H9 (cell line): ENCODE results near the gene HOXD8. TPM values are rescaled to one million over a fixed set of nuclear protein-coding genes. Genes with fewer than 3 reads are reported as not detected.

ENCODE experiments used
- DNase-seq: peaks from one replicate; pipeline ENCODE4 v3.0.0-alpha.2; 2017
- H2AFZ ChIP-seq: one replicate; pipeline ENCODE4 v1.6.1; 2013; ENCODE audit warnings: mild to moderate bottlenecking, low read length, control low read depth, moderate library complexity
- H2AK5ac ChIP-seq: 2 replicates; pipeline ENCODE4 v1.6.1; 2013; ENCODE audit warnings: low read length, control low read depth, mixed read lengths; ENCODE audit not compliant: insufficient read length
- H2BK120ac ChIP-seq: one replicate; pipeline ENCODE4 v1.6.1; 2013; ENCODE audit warnings: low read depth, mild to moderate bottlenecking, low read length, control low read depth, inconsistent platforms; ENCODE audit not compliant: poor library complexity, severe bottlenecking
- H2BK12ac ChIP-seq: 2 replicates; pipeline ENCODE4 v1.6.1; 2013; ENCODE audit warnings: low read length, control low read depth, mixed read lengths, low read depth; ENCODE audit not compliant: insufficient read length
- H2BK15ac ChIP-seq: 2 replicates; pipeline ENCODE4 v1.6.1; 2013; ENCODE audit warnings: low read depth, low read length, control low read depth
- H2BK20ac ChIP-seq: one replicate; pipeline ENCODE4 v1.6.1; 2013; ENCODE audit warnings: low read depth, mild to moderate bottlenecking, low read length, control low read depth, inconsistent platforms; ENCODE audit not compliant: poor library complexity, severe bottlenecking
- H2BK5ac ChIP-seq: 2 replicates; pipeline ENCODE4 v1.6.1; 2013; ENCODE audit warnings: low read length, control low read depth, mixed read lengths; ENCODE audit not compliant: insufficient read length
- H3K14ac ChIP-seq: 2 replicates; pipeline ENCODE4 v1.6.1; 2013; ENCODE audit warnings: low read length, control low read depth; ENCODE audit not compliant: insufficient read depth
- H3K18ac ChIP-seq: 2 replicates; pipeline ENCODE4 v1.6.1; 2013; ENCODE audit warnings: low read depth, mild to moderate bottlenecking, mixed read lengths, low read length, control low read depth; ENCODE audit not compliant: insufficient read length
- H3K23ac ChIP-seq: 2 replicates; pipeline ENCODE4 v1.6.1; 2013; ENCODE audit warnings: low read length, control low read depth, mixed read lengths, low read depth; ENCODE audit not compliant: insufficient read length
- H3K23me2 ChIP-seq: 2 replicates; pipeline ENCODE4 v1.6.1; 2013; ENCODE audit warnings: low read depth, mild to moderate bottlenecking, mixed read lengths, low read length, control low read depth; ENCODE audit not compliant: insufficient read length, poor library complexity, severe bottlenecking
- H3K27ac ChIP-seq: 2 replicates; pipeline ENCODE4 v1.5.1; 2013; ENCODE audit warnings: low read length, control low read depth, mixed read lengths, low read depth; ENCODE audit not compliant: insufficient read length
- H3K27me3 ChIP-seq: 2 replicates; pipeline ENCODE4 v1.6.1; 2013; ENCODE audit warnings: low read length, control low read depth, inconsistent platforms; ENCODE audit not compliant: insufficient read depth
- H3K4ac ChIP-seq: 2 replicates; pipeline ENCODE4 v1.6.1; 2013; ENCODE audit warnings: low read depth, mild to moderate bottlenecking, control low read depth, inconsistent platforms, low read length, moderate library complexity
- H3K4me1 ChIP-seq: 2 replicates; pipeline ENCODE4 v1.6.1; 2013; ENCODE audit warnings: low read length, control low read depth, inconsistent platforms; ENCODE audit not compliant: insufficient read depth
- H3K4me2 ChIP-seq: 2 replicates; pipeline ENCODE4 v1.6.1; 2013; ENCODE audit warnings: low read length, control low read depth, mixed read lengths; ENCODE audit not compliant: insufficient read length, insufficient read depth
- H3K56ac ChIP-seq: 2 replicates; pipeline ENCODE4 v1.6.1; 2013; ENCODE audit warnings: low read depth, mild to moderate bottlenecking, mixed read lengths, low read length, control low read depth; ENCODE audit not compliant: insufficient read length
- H3K79me1 ChIP-seq: 2 replicates; pipeline ENCODE4 v1.6.1; 2013; ENCODE audit warnings: low read depth, mild to moderate bottlenecking, moderate library complexity, low read length, control low read depth, inconsistent platforms; ENCODE audit not compliant: insufficient read depth, poor library complexity, severe bottlenecking
- H3K79me2 ChIP-seq: 2 replicates; pipeline ENCODE4 v1.6.1; 2013; ENCODE audit warnings: low read length, control low read depth, inconsistent platforms; ENCODE audit not compliant: insufficient read depth
- H3K9ac ChIP-seq: 2 replicates; pipeline ENCODE4 v1.6.1; 2013; ENCODE audit warnings: low read length, control low read depth, mixed read lengths; ENCODE audit not compliant: insufficient read length; ENCODE audit errors: extremely low read depth
- H3K9me3 ChIP-seq: one replicate; pipeline ENCODE4 v1.6.1; 2013; ENCODE audit warnings: low read depth, low read length, inconsistent platforms; ENCODE audit not compliant: control insufficient read depth
- H3T11ph ChIP-seq: one replicate; pipeline ENCODE4 v1.6.1; 2013; ENCODE audit warnings: mild to moderate bottlenecking, low read length, control low read depth, inconsistent platforms
- H4K20me1 ChIP-seq: one replicate; pipeline ENCODE4 v1.6.1; 2013; ENCODE audit not compliant: control insufficient read depth, insufficient read length, insufficient read depth
- H4K5ac ChIP-seq: 2 replicates; pipeline ENCODE4 v1.6.1; 2013; ENCODE audit warnings: low read depth, mild to moderate bottlenecking, mixed read lengths, low read length, control low read depth; ENCODE audit not compliant: insufficient read length
- H4K8ac ChIP-seq: replicated peaks from 2 replicates; pipeline ENCODE4 v1.6.1; 2013; ENCODE audit warnings: low read length, control low read depth, mixed read lengths, low read depth; ENCODE audit not compliant: insufficient read length
- H4K91ac ChIP-seq: 2 replicates; pipeline ENCODE4 v1.6.1; 2013; ENCODE audit warnings: low read depth, mild to moderate bottlenecking, moderate library complexity, mixed read lengths, low read length, control low read depth; ENCODE audit not compliant: insufficient read length
- H3K27ac Mint-ChIP-seq, 3 experiments: 2 replicates in 2 of 3; 3 replicates in 1 of 3; pipeline ENCODE4 v1.8.0; 2020 to 2021; ENCODE audit warnings: mixed read lengths in 3 of 3, mild to moderate bottlenecking in 1 of 3, moderate library complexity in 1 of 3
- H3K27me3 Mint-ChIP-seq: 2 replicates; pipeline ENCODE4 v1.8.0; 2021; ENCODE audit warnings: low read depth, mild to moderate bottlenecking, moderate library complexity, mixed read lengths
- H3K36me3 Mint-ChIP-seq, 3 experiments: 2 replicates in 2 of 3; 3 replicates in 1 of 3; pipeline ENCODE4 v1.8.0; 2020 to 2021; ENCODE audit warnings: low read depth in 3 of 3, mixed read lengths in 3 of 3; ENCODE audit not compliant: insufficient read depth in 1 of 3
- H3K4me1 Mint-ChIP-seq, 2 experiments: 2 replicates each; pipeline ENCODE4 v1.8.0; 2020; ENCODE audit warnings: mixed read lengths in 2 of 2
- H3K4me3 Mint-ChIP-seq, 2 experiments: 2 replicates in 1 of 2; 3 replicates in 1 of 2; pipeline ENCODE4 v1.8.0; 2020 to 2021; ENCODE audit warnings: mild to moderate bottlenecking in 2 of 2, mixed read lengths in 2 of 2, moderate library complexity in 1 of 2
- H3K9me3 Mint-ChIP-seq, 2 experiments: 2 replicates in 1 of 2; 3 replicates in 1 of 2; pipeline ENCODE4 v1.8.0; 2020; ENCODE audit warnings: mild to moderate bottlenecking in 2 of 2, mixed read lengths in 2 of 2, moderate library complexity in 1 of 2
- WGBS: extraction: QIAGEN DNeasy Blood & Tissue Kit; methylation state at CpG from one replicate; pipeline ENCODE4 v1.1.7; 2013; ENCODE audit warnings: missing lambda C conversion rate, low lambda C conversion rate, mixed read lengths; ENCODE audit not compliant: insufficient read length; ENCODE audit errors: extremely low coverage; 5-methylcytosine and 5-hydroxymethylcytosine counted together
- total RNA-seq: library from RNA; stranded (reverse); gene quantifications from 2 replicates; pipeline ENCODE4 v1.2.1, GENCODE V29; 2021
- TF ChIP-seq, protein P1 (sequence below): fragments of 200-600 bp; sonication (generic); conservative IDR thresholded peaks from 3 replicates; pipeline ENCODE4 v1.8.0; 2021; ENCODE audit warnings: antibody characterized with exemption, mild to moderate bottlenecking

The HOXD8 gene
- total RNA-seq, 1 experiment from 2014 or later: not detected

GRCh38 chr2:176093145-176093897, 36.2 kb upstream of the HOXD8 start:
- WGBS: no CpG with 5 or more reads among the region's 53 CpGs
- Histone ChIP-seq H3K23me2 (peaks cover 1% of the 10 kb centered on the region), H3K4me1 (peaks cover 6% of the 10 kb centered on the region), H2BK20ac (no peak overlapping the region), H3K27me3 (peaks cover 83% of the 10 kb centered on the region), H3K9ac (no peak overlapping the region), H4K91ac (no peak overlapping the region), H4K8ac (no peak overlapping the region), H3K79me1 (no peaks in the 10 kb centered on the region), H2BK12ac (no peak overlapping the region), H3T11ph (no peak overlapping the region), H3K4ac (no peak overlapping the region), H3K79me2 (no peaks in the 10 kb centered on the region), H3K18ac (no peak overlapping the region), H2AK5ac (no peak overlapping the region), H4K20me1 (no peaks in the 10 kb centered on the region), H2BK15ac (no peak overlapping the region), H3K9me3 (no peaks in the 10 kb centered on the region), H3K23ac (no peak overlapping the region), H4K5ac (no peak overlapping the region), H2AFZ (no peak overlapping the region), H3K14ac (no peak overlapping the region), H2BK5ac (no peak overlapping the region), H2BK120ac (no peak overlapping the region), H3K27ac (no peak overlapping the region), H3K4me2 (peak overlapping the region; percentile 43), H3K56ac (no peak overlapping the region)
- Mint-ChIP-seq H3K27ac (no peak overlapping the region), H3K27me3 (peaks cover 97% of the 10 kb centered on the region), H3K4me1 (peaks cover 26 to 37% of the 10 kb centered on the region in 2 experiments), H3K4me3 (peak overlapping the region; percentile 31 to 40; a peak in 4 of 5 replicates), H3K9me3 (peaks cover 8 to 28% of the 10 kb centered on the region in 2 experiments; a peak in 4 of 5 replicates), H3K36me3 (peaks cover 0 to 3% (median 0%) of the 10 kb centered on the region in 3 experiments; a peak in 2 of 7 replicates)
- peak; percentile 55 for DNase-seq
- TF ChIP-seq, protein P1, sequence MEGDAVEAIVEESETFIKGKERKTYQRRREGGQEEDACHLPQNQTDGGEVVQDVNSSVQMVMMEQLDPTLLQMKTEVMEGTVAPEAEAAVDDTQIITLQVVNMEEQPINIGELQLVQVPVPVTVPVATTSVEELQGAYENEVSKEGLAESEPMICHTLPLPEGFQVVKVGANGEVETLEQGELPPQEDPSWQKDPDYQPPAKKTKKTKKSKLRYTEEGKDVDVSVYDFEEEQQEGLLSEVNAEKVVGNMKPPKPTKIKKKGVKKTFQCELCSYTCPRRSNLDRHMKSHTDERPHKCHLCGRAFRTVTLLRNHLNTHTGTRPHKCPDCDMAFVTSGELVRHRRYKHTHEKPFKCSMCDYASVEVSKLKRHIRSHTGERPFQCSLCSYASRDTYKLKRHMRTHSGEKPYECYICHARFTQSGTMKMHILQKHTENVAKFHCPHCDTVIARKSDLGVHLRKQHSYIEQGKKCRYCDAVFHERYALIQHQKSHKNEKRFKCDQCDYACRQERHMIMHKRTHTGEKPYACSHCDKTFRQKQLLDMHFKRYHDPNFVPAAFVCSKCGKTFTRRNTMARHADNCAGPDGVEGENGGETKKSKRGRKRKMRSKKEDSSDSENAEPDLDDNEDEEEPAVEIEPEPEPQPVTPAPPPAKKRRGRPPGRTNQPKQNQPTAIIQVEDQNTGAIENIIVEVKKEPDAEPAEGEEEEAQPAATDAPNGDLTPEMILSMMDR: peak; percentile 32; the same call in 2 of the 3 replicates
